Right atrium auricular region (tissue), 2 donors: Measurements from ENCODE around the gene ACTG1. TPM values are rescaled to one million over a fixed set of nuclear protein-coding genes. Genes with fewer than 3 reads are reported as not detected.

Experiments used
- DNase-seq: peaks from one replicate; pipeline ENCODE4 v3.0.0-alpha.2; 2019; ENCODE audit warnings: low spot score
- H3K27ac ChIP-seq, 2 donors: fragments of 200-600 bp; sonication (generic); 1 replicate in 1 of 2; 2 replicates in 1 of 2; pipeline ENCODE4 v1.5.1; 2016 to 2019
- H3K27me3 ChIP-seq, 2 donors: fragments of 200-600 bp; sonication (generic); one replicate each; pipeline versions ENCODE4 v1.5.1 to v1.6.0; 2017 to 2019
- H3K36me3 ChIP-seq: fragments of 200-600 bp; sonication (generic); one replicate; pipeline ENCODE4 v1.5.1; 2016
- H3K4me1 ChIP-seq, 2 donors: fragments of 200-600 bp; sonication (generic); one replicate each; pipeline versions ENCODE4 v1.5.1 to v1.6.0; 2017 to 2019
- H3K4me3 ChIP-seq, 2 donors: fragments of 200-600 bp; sonication (generic); 1 replicate in 1 of 2; 2 replicates in 1 of 2; pipeline ENCODE4 v1.5.1; 2017 to 2019; ENCODE audit warnings: mild to moderate bottlenecking in 1 of 2, moderate library complexity in 1 of 2
- H3K9me3 ChIP-seq, 2 donors: fragments of 200-600 bp; sonication (generic); one replicate each; pipeline ENCODE4 v1.5.1; 2019
- total RNA-seq, 2 donors: library from RNA; depleted of rRNA; stranded (reverse); fragments of >200 nt; gene quantifications; one replicate each; pipeline ENCODE4 v1.1.0, GENCODE V29; 2016
- TF ChIP-seq, protein P1 (sequence below), 2 donors: fragments of 200-600 bp; sonication (generic); IDR thresholded peaks; one replicate each; pipeline ENCODE4 v1.5.1; 2019; ENCODE audit warnings: antibody characterized with exemption in 2 of 2

The ACTG1 gene
- total RNA-seq, 2 donors from 2014 or later = 1,076 to 1,610 TPM

DNA sequence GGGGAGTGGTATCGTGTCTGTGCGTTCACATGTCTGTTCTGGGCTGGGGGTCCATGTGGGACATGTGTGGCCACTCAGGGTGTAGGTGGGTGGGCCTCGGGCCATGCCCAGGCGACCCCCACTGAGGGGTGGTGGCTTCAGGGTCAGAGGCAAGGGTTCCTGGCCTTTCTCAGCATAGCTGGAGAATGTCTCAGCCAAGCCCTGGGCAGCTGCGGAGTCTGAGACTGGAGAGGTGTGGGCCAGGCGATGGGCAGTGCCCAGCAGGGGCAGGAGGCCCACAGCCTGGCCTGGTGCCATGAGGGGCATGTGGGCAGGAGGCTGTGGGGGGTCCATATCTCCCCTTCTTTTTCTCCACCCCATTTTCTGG lies 16.8 kb upstream of the ACTG1 start:
- no peak overlapping the region for H3K4me3 ChIP-seq
- H3K27me3 ChIP-seq = no peaks in the 10 kb centered on the region
- no peaks in the 10 kb centered on the region for H3K9me3 ChIP-seq
- H3K4me1 ChIP-seq = no peaks in the 10 kb centered on the region
- TF ChIP-seq, protein P1, sequence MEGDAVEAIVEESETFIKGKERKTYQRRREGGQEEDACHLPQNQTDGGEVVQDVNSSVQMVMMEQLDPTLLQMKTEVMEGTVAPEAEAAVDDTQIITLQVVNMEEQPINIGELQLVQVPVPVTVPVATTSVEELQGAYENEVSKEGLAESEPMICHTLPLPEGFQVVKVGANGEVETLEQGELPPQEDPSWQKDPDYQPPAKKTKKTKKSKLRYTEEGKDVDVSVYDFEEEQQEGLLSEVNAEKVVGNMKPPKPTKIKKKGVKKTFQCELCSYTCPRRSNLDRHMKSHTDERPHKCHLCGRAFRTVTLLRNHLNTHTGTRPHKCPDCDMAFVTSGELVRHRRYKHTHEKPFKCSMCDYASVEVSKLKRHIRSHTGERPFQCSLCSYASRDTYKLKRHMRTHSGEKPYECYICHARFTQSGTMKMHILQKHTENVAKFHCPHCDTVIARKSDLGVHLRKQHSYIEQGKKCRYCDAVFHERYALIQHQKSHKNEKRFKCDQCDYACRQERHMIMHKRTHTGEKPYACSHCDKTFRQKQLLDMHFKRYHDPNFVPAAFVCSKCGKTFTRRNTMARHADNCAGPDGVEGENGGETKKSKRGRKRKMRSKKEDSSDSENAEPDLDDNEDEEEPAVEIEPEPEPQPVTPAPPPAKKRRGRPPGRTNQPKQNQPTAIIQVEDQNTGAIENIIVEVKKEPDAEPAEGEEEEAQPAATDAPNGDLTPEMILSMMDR (IDR thresholded peaks at IDR 0.05) = no peak
- no peak for DNase-seq
- no peaks in the 10 kb centered on the region for H3K36me3 ChIP-seq
- H3K27ac ChIP-seq = no peak overlapping the region

DNA sequence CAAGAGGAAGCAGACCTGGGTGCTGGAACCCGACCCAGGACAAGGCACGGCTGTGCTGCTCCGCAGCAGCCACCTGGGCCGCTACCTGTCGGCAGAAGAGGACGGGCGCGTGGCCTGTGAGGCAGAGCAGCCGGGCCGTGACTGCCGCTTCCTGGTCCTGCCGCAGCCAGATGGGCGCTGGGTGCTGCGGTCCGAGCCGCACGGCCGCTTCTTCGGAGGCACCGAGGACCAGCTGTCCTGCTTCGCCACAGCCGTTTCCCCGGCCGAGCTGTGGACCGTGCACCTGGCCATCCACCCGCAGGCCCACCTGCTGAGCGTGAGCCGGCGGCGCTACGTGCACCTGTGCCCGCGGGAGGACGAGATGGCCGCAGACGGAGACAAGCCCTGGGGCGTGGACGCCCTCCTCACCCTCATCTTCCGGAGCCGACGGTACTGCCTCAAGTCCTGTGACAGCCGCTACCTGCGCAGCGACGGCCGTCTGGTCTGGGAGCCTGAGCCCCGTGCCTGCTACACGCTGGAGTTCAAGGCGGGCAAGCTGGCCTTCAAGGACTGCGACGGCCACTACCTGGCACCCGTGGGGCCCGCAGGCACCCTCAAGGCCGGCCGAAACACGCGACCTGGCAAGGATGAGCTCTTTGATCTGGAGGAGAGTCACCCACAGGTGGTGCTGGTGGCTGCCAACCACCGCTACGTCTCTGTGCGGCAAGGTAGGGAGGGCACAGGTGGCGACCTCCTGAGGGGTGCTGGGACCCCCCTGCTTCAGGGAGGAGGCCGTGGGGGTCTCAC lies 16.2 kb upstream of the ACTG1 start:
- H3K9me3 ChIP-seq = no peaks in the 10 kb centered on the region
- H3K4me3 ChIP-seq = no peak overlapping the region
- TF ChIP-seq, protein P1 (IDR thresholded peaks at IDR 0.05) = no peak
- DNase-seq = no peak
- peaks cover 0 to 3% of the 10 kb centered on the region in 2 donors for H3K4me1 ChIP-seq
- no peaks in the 10 kb centered on the region for H3K27me3 ChIP-seq
- no peak overlapping the region for H3K27ac ChIP-seq
- no peaks in the 10 kb centered on the region for H3K36me3 ChIP-seq

DNA sequence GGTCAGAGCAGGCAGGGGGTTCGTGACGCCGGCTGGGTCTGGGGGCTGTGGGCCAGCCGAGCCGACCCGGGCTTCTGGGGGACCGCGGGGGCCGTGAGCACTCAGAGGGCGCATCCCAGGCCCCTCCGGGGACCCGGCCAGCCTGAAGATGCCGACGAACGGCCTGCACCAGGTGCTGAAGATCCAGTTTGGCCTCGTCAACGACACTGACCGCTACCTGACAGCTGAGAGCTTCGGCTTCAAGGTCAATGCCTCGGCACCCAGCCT lies 15.7 kb upstream of the ACTG1 start:
- DNase-seq = no peak
- Histone ChIP-seq H3K4me3 (no peak overlapping the region), H3K4me1 (peaks cover 0 to 9% of the 10 kb centered on the region in 2 donors), H3K27ac (no peak overlapping the region), H3K36me3 (no peaks in the 10 kb centered on the region), H3K9me3 (no peaks in the 10 kb centered on the region), H3K27me3 (no peaks in the 10 kb centered on the region)
- TF ChIP-seq, protein P1 (IDR thresholded peaks at IDR 0.05) = no peak

DNA sequence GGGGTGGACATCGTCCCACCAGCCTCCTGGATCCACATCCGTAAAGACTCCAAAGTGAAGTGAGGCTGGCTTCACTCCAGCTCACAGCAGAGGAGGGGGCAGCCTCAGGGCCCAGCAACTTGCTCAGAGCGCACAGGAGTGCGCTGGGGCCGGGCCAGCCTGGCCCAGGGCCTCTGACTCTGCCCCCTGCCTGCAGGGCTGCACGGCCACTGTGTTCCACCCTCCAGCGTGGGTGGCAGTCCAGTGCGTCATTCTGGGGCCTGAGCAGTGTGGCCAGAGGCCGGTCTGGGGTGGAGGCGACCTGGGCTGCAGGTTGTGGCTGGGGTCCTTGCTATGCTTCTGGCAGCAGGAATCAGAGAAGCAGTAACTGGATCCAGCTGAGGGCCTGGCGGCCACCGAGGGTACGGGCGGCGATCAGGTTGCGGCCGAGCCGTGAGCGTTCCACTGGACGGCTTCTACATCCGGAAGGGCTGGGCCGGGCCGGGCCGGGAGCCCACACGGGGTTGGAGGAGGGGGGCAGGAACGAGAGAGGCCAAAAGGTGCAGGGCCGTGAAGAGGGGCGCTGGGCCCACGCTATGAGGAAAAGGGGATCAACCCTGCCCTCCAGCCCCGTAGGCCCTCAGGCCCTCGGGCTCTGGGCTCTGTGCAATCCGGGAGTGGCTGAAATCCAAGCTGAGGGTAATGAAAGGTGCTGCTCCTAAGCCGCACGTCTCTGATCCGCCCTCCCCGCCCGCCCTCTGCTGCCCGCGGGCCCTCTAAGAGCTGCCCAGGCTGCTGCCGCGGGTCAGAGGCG lies 15.2 kb upstream of the ACTG1 start, which contains the start of gene FSCN2:
FSCN2 (plus strand) TSS at position 787 of the 793 bp plus-strand sequence. CDS start 155 bp downstream, outside the sequence.
- Histone ChIP-seq H3K4me3 (no peak within 1 kb of the TSS), H3K27me3 (no peaks in the 10 kb centered on the region), H3K36me3 (no peaks in the 10 kb centered on the region), H3K27ac (no peak within 1 kb of the TSS), H3K9me3 (no peaks in the 10 kb centered on the region), H3K4me1 (peaks cover 0 to 11% of the 10 kb centered on the region in 2 donors)
- DNase-seq = no peak
- TF ChIP-seq, protein P1 (IDR thresholded peaks at IDR 0.05) = no peak

DNA sequence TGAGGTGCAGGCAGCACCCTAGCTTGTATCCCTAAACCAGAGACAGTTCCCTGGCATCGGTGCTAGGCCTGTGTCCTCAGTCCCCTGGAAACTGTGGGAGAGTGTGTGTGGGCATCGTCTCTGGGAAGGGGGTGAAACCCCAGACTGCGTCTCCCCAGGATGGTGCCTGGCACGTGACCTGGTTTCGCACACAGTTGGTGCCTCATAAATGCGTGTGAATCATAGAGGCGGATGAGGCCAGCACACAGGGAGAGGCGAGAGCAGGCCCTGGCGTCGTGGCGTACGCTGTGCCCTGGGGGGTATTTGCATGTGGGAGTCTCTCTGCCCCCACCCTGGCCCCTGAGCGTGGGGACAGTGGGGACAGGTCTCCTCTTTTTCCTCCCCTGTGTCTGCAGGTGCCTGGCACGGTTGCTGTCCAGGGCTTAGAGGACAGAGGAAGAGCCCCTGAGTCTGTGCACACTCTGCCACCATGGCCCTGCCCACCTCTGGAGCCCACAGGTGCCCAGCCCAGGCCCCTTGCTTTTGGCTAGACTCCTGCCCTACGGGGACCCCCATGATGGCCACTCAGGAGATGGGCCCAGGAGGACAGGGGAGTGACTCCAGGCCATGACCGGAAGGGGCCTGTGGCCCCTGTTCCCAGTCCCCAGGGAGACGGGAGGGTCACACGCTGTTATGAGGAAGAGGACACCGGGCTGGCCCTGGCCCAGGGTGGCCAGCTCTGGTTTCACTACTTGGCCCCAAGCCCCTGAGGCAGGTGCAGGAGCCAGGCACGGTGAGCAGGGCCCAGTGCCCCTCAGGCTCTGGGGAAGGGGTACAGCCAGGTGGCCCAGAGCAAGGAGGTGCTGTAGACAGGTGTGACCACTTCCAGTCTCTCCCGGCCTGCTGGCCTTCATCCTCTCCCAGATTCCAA lies 14.3 kb upstream of the ACTG1 start:
- H3K27me3 ChIP-seq = no peaks in the 10 kb centered on the region
- no peak for DNase-seq
- H3K27ac ChIP-seq = no peak overlapping the region
- H3K4me3 ChIP-seq = no peak overlapping the region
- TF ChIP-seq, protein P1 (IDR thresholded peaks at IDR 0.05) = no peak
- H3K9me3 ChIP-seq = no peaks in the 10 kb centered on the region
- H3K36me3 ChIP-seq = no peaks in the 10 kb centered on the region
- peaks cover 0 to 11% of the 10 kb centered on the region in 2 donors for H3K4me1 ChIP-seq
